Left hindlimb (tissue), 1 donor: ENCODE measurements around the gene SBNO1.
"Not testable (repeated sequence)": the region's sequence is repeated elsewhere in the genome, so short reads cannot be mapped to it uniquely, and the experiment has no call there.

Experiments used
- DNase-seq: peaks from one replicate; pipeline ENCODE4 v3.0.0-alpha.2; 2018

SBNO1 gene

GRCh38 chr12:123388177-123388950 lies 23.7 kb upstream of the SBNO1 start:
- DNase-seq = peak; percentile 90

DNA sequence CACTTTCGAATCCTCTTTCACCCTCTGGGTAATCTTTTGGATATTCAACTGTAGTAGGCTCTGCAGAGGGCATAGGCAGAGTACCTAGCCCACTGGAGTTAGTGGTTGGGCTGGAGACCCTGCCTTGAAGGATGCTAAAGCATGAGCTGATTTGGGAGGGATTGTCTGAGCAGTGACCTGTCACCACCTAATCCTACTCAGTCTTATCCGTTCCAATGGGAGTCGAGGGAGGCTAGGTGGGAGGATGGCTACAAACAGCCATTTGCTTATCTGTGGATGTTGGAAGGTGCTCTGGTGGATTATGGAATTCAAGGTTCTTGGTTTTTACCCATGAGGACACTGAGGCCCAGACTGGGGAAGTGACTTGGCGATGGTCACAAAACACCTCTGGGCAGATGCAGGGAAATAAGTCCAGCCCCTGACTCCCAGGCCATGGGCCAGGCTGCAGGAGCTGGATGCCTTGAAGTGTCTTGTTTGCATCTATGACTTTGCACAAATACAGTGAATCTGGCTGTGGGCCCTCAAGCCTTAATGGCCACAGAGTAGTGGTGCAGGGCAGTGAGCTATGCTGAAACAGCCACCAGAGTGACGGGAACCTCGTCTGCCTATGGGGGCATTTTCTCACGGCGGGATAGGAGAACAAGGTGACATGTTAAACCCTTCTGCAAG lies 23.0 kb upstream of the SBNO1 start:
- DNase-seq = no peak

DNA sequence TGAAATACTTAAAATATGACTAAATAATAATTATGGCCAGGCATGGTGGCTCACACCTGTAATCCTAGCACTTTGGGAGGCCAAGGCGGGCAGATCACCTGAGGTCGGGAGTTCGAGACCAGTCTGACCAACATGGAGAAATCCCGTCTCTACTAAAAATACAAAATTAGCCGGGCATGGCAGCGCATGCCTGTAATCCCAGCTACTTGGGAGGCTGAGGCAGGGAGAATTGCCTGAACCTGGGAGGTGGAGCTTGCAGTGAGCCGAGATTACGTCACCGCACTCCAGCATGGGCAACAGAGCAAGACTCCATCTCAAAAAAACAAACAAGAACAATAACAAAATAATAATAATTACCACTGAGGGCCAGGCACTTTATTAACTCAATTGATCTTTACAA lies 20.9 kb upstream of the SBNO1 start:
- not testable (repeated sequence) for DNase-seq

DNA sequence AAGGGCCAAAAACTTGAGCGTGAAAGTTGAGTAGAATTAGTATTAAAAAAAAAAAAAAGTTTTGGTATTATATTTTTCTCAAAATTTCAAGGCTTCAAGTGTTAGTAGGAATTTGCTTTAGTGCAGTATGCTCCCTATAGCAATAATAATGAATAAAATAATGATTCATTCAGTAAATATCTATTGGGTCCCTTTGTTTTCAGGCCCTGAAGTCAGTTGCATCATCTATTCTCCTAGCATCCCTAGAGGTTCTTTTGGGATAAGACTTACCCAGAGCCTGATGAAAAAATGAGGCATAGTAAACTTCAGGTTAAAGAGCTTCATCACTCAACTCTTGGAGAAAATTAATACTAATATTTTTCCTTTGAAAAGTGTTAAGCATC lies 20.3 kb upstream of the SBNO1 start:
- DNase-seq = no peak

GRCh38 chr12:123384318-123384993 lies 19.8 kb upstream of the SBNO1 start:
- DNase-seq = no peak

- no peak for DNase-seq
Observed at GRCh38 chr12:123382684-123383083, 18.0 kb upstream of the SBNO1 start.

DNA sequence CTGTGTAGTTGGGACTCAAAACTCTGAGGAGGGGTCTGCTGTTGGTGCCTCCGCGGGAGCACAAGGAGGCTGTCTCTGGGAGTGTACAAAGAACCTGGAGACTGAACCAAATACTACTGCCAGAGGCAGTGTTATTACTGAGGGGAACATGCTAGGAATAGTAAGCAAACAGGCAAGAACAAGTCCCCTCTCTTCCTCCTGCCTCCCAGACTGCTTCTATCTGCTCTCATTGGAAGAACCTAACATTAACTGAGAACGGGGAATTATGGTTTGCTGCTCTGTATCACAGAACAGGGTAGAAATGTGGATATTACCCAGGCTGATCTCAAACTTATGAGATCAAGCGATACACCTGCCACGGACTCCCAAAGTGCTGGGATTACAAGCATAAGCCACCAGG lies 14.7 kb upstream of the SBNO1 start:
- DNase-seq = no peak

- DNase-seq = not testable (repeated sequence)
Observed at GRCh38 chr12:123372415-123372814, 7.8 kb upstream of the SBNO1 start.

- DNase-seq = not testable (repeated sequence)
Observed at GRCh38 chr12:123371667-123372368, 7.2 kb upstream of the SBNO1 start.

DNA sequence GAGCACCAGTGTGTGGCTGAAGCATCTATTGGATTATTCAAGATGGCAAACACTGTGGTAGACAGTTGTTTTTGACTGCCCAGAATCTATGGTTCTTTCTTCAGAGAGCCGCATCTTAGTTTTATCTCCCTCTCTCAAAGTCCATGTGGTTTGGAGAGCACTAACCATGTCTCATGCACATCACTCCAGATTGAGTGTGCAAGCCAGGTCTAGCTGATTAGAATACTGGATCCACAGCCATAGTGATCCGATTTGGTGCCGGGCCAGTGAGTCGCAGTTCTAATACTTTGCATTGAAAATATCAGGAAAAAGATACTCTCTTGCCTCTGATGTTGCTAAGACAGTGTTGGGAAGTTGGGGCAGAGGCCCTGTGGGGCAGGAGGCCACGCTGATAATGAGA lies 4.6 kb upstream of the SBNO1 start:
- no peak for DNase-seq

- DNase-seq = not testable (repeated sequence)
Observed at GRCh38 chr12:123368431-123368830, 3.8 kb upstream of the SBNO1 start.

GRCh38 chr12:123367511-123367910 lies 2.9 kb upstream of the SBNO1 start:
- no peak for DNase-seq

DNA sequence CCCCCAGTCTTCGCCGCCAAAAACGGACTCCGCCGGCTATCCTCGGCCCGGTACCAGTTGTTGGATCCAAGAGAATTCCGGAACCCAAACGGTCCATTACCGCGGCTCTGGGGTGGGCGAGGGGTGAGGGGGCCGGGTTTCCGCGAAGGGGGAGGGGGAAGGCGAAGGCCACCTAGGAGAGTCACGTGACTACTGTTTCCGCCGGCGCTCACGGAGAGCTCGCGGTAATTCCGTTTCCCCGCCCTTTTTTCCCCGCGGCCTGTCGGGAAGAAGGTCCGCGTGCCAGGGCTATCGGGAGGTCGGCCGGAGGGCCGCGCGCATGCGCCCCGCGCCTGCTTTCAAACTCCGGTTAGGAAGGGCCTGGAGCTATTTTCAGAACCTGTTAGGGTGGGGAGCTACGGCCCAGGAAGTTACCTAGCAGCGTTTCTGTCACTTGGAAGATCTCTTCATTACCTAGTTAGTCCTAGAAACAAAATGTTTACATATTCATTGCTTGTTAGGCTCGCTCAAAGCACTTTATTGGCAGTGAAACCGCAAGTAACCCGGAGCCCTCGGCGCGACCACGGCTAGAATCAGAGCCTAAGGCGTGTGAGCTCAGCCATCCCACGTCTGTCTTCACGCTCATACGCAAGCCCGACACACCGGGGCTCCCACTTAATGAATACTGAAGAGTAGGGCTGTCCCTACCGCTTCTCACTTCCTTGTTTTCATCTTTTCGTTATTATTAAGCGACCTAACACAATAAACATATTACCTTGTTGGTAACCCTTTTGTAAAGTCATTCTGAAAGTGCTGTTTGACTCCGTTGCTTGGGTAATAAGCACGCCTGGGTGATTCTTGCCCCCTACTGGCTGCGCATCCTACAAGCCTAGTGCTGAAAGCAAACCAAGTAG lies 624 bp upstream of the SBNO1 start:
- DNase-seq = peak; percentile 99

DNA sequence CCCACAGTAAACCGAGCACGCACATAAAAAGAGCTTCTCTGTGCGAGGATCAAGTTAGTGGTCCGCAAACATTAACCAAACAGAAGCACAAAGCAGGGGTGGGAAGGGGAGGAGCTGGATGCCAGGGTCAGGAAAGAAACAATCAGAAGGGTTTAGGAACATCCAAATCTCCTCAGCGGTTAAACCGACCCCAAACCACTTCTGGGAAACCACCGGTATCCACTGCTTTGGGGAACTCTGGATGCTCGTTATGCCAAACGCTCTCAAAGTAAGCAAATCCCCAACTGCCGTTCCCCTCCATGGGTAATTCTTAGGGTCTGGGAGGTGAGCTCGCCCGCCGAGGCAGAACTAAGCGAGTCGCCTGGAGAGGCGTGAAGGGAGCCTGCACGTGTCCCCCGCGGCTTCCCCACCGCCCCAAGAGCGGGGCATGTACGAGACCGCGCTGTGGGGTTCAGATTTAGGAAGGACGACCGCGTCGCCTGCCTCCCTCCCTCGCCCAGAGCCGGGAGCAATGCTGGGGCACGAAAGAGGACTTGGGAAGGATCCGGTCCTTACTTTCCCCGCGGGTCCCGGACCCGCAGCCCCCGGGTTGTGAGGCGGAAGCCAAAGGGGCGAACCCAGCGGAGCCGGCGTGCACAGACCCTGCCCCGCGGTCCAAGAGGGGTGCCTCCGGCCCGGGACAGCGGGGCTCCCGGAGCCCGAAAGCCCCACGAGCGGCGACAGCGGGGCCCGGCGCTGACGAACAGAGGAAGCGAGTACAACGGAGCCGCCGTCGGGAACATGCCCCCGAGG lies 711 bp downstream of the SBNO1 start:
- DNase-seq = peak; percentile 39

DNA sequence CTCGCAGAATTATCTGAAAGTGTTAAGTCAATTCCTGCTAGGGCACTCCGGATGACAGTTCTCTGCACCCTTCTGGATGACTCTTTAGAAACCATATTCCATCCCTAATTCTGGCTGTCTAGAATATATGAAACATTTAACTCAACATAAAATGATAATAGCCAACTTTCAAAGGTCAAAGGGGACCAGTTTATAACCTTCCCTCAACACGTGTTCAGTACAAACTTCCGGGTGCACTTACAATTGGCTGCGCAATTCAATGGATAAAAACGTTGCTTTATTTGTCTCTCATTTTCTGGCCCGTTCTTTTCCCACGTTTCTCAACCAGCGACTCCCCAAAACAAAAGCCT lies 1.3 kb downstream of the SBNO1 start:
- no peak for DNase-seq

GRCh38 chr12:123358035-123358434 lies 6.6 kb downstream of the SBNO1 start:
- DNase-seq = no peak

DNA sequence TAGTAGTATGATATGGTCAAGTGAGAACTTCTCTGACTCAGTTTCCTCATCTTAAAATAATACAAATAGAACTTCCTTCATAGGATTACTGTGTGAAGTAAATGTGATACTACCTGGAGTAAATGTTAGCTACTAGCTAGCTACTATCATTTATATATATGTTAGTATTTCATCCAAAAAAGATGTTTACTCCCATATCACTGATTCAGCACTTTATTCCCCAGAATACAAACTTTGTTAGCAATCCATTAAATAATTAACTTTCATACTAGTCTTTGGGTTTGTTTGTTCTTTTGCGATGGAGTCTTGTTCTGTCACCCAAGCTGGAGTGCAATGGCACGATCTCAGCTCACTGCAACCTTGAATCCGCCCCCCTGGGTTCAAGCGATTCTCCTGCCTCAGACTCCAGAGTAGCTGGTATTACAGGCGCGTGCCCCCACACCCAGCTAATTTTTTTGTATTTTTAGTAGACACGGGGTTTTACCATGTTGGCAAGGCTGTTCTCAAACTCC lies 8.4 kb downstream of the SBNO1 start:
- no peak for DNase-seq

DNA sequence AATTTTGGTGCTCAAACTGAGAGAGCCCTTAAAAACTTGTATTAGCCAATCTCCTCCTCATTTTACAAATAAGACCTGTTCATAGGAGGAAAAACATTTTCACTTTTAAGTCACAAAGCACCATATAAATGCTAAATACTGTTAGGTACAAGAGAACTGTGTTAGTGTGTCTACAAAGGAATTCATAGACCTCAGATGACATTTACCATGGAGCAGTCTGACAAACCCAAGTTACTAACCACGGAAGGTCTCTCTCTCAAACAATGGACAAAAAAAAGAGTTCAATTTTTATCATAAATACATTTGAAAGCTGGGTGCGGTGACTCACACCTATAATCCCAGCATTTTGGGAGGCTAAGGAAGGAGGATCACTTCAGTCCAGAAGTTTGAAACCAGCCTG lies 10.0 kb downstream of the SBNO1 start:
- no peak for DNase-seq

DNA sequence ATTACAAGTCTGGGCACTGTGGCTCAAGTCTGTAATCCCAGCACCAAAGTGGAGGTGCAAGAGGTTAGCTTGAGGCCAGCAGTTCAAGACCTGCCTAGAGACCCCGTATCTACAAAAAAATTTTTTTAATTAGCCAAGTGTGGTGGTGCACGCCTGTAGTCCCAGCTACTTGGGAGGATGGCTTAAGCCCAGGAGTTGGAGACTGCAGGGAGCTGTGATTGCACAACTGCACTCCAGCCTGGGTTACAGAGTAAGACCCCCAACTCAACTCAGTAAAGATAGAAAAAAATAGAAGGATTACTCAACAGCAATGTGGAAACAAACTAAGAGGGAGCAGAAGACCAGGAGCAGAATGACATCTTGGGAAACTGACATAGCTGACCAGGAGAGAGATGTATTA lies 13.3 kb downstream of the SBNO1 start:
- DNase-seq = no peak

DNA sequence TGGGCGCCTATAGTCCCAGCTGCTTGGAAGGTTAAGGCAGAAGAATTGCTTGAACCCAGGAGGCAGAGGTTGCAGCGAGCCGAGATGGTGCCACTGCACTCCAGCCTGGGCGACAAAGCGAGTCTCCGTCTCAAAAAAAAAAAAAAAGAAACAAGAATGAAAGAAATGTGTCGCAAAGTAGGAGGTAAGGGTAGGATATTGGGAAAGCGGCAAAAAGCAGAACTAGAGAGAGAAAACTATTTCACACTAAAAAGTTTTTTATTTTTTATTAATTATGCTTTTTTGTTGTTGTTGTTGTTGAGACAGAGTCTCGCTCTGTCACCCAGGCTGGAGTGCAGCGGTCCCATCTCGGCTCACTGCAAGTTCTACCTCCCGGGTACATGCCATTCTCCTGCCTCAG lies 17.7 kb downstream of the SBNO1 start:
- no peak for DNase-seq

- no peak for DNase-seq
Observed at GRCh38 chr12:123344086-123344485, 20.6 kb downstream of the SBNO1 start.
